CD8-positive, alpha-beta memory T cell (primary cell): ENCODE measurements around the gene PCNX2. TPM values are rescaled to one million over a fixed set of nuclear protein-coding genes. Genes with fewer than 3 reads are reported as not detected.
A peak's percentile ranks its signal among the peaks of the same experiment; 100 is the strongest.

ENCODE experiments used
- CTCF ChIA-PET: fragments of 350-600 bp; sonication (Branson Sonifier 250); formaldehyde crosslinking; loops from one replicate; lab custom pipeline; 2021; ENCODE audit warnings: antibody characterized with exemption; lab: Charles Lee
- POLR2A ChIA-PET: fragments of 350-600 bp; sonication (Branson Sonifier 250); formaldehyde crosslinking; loops from one replicate; lab custom pipeline; 2021; ENCODE audit warnings: antibody characterized with exemption; lab: Charles Lee
- DNase-seq, 5 donors: peaks; one replicate each; pipeline versions ENCODE4 v3.0.0 to v3.0.0-alpha.2; 2020 to 2022; ENCODE audit warnings: mixed read lengths in 1 of 5
- H3K27ac ChIP-seq: one replicate; pipeline ENCODE4 v1.7.0; 2013; ENCODE audit warnings: low read depth, mild to moderate bottlenecking, low read length, moderate library complexity
- H3K27me3 ChIP-seq: 2 replicates; pipeline ENCODE4 v1.7.0; 2013; ENCODE audit warnings: low read length, mild to moderate bottlenecking; ENCODE audit not compliant: insufficient read depth, poor library complexity, severe bottlenecking
- H3K36me3 ChIP-seq: 2 replicates; pipeline ENCODE4 v1.7.0; 2013; ENCODE audit warnings: mild to moderate bottlenecking, low read length, moderate library complexity; ENCODE audit not compliant: insufficient read depth
- H3K4me1 ChIP-seq: 2 replicates; pipeline ENCODE4 v1.7.0; 2013; ENCODE audit warnings: mild to moderate bottlenecking, low read length, moderate library complexity; ENCODE audit not compliant: insufficient read depth
- H3K4me3 ChIP-seq: 2 replicates; pipeline ENCODE4 v1.7.0; 2013; ENCODE audit warnings: mild to moderate bottlenecking, low read length
- H3K9me3 ChIP-seq: 2 replicates; pipeline ENCODE4 v1.7.0; 2013; ENCODE audit warnings: mild to moderate bottlenecking, low read length
- H3K27ac Mint-ChIP-seq, 8 donors: one replicate each; pipeline ENCODE4 v1.8.0; 2020 to 2021; ENCODE audit warnings: mixed read lengths in 8 of 8, mild to moderate bottlenecking in 6 of 8, inconsistent platforms in 3 of 8, moderate library complexity in 3 of 8
- H3K27me3 Mint-ChIP-seq, 2 donors: one replicate each; pipeline ENCODE4 v1.8.0; 2020 to 2021; ENCODE audit warnings: mixed read lengths in 2 of 2, mild to moderate bottlenecking in 1 of 2, moderate library complexity in 1 of 2
- H3K36me3 Mint-ChIP-seq, 3 donors: one replicate each; pipeline ENCODE4 v1.8.0; 2020 to 2021; ENCODE audit warnings: mixed read lengths in 3 of 3, inconsistent platforms in 1 of 3, mild to moderate bottlenecking in 1 of 3
- H3K4me1 Mint-ChIP-seq, 3 donors: one replicate each; pipeline ENCODE4 v1.8.0; 2020 to 2021; ENCODE audit warnings: mixed read lengths in 3 of 3, inconsistent platforms in 1 of 3, mild to moderate bottlenecking in 1 of 3
- H3K4me3 Mint-ChIP-seq, 7 donors: one replicate each; pipeline ENCODE4 v1.8.0; 2020 to 2021; ENCODE audit warnings: mixed read lengths in 7 of 7, mild to moderate bottlenecking in 6 of 7, moderate library complexity in 4 of 7, inconsistent platforms in 2 of 7
- H3K9me3 Mint-ChIP-seq, 5 donors: one replicate each; pipeline ENCODE4 v1.8.0; 2020 to 2022; ENCODE audit warnings: mixed read lengths in 5 of 5, mild to moderate bottlenecking in 3 of 5, moderate library complexity in 2 of 5, inconsistent platforms in 1 of 5
- polyA plus RNA-seq: library from polyadenylated mRNA; unstranded; fragments of 300-500 nt; fragmentation: Illumina TruSeq; gene quantifications from one replicate; pipeline ENCODE4 v1.2.3, GENCODE V29; 2021
- total RNA-seq, 2 experiments: library from RNA; stranded (reverse); gene quantifications; one replicate each; pipeline ENCODE4 v1.2.3, GENCODE V29; 2021

PCNX2 gene
- total and polyA plus RNA-seq, 3 experiments from 2014 or later: 11.7 to 27.3 (median 26.7) TPM

- POLR2A ChIA-PET: no interaction called here
- H3K27ac Mint-ChIP-seq: peak overlapping the region in 3 of 8 donors; percentile 4 to 49 (median 9)
Observed at GRCh38 chr1:233020426-233020825, 275.1 kb downstream of the PCNX2 start.

GRCh38 chr1:233019778-233020325 is 275.7 kb downstream of the PCNX2 start:
- peaks cover 4 to 34% (median 6%) of the 10 kb centered on the region in 3 donors for H3K4me1 Mint-ChIP-seq
- H3K27me3 Mint-ChIP-seq: no peaks in the 10 kb centered on the region
- no peak overlapping the region for H3K27ac Mint-ChIP-seq
- Histone ChIP-seq H3K27ac (no peak overlapping the region), H3K36me3 (no peaks in the 10 kb centered on the region), H3K27me3 (no peaks in the 10 kb centered on the region), H3K4me3 (no peak overlapping the region), H3K9me3 (no peaks in the 10 kb centered on the region), H3K4me1 (no peaks in the 10 kb centered on the region)
- H3K9me3 Mint-ChIP-seq: no peaks in the 10 kb centered on the region
- peaks cover 6 to 76% (median 28%) of the 10 kb centered on the region in 3 donors for H3K36me3 Mint-ChIP-seq
- POLR2A ChIA-PET: no interaction called here
- DNase-seq: no peak
- CTCF ChIA-PET: no interaction called here
- H3K4me3 Mint-ChIP-seq: no peak overlapping the region

More at GRCh38 chr1:233020426-233020825, 275.1 kb downstream of the PCNX2 start:
- peaks cover 6 to 78% (median 28%) of the 10 kb centered on the region in 3 donors for H3K36me3 Mint-ChIP-seq
- DNase-seq: no peak
- no peaks in the 10 kb centered on the region for H3K27me3 Mint-ChIP-seq
- CTCF ChIA-PET: no interaction called here
- Histone ChIP-seq H3K36me3 (no peaks in the 10 kb centered on the region), H3K27me3 (no peaks in the 10 kb centered on the region), H3K4me1 (no peaks in the 10 kb centered on the region), H3K9me3 (no peaks in the 10 kb centered on the region), H3K4me3 (no peak overlapping the region), H3K27ac (no peak overlapping the region)
- peaks cover 4 to 34% (median 6%) of the 10 kb centered on the region in 3 donors for H3K4me1 Mint-ChIP-seq
- no peak overlapping the region for H3K4me3 Mint-ChIP-seq
- no peaks in the 10 kb centered on the region for H3K9me3 Mint-ChIP-seq

- no peaks in the 10 kb centered on the region for H3K9me3 Mint-ChIP-seq
- H3K27ac Mint-ChIP-seq: peak overlapping the region in 1 of 8 donors; percentile 8
- H3K4me3 Mint-ChIP-seq: no peak overlapping the region
- DNase-seq: no peak
- ChIA-PET POLR2A (no interaction called here), CTCF (no interaction called here)
- no peaks in the 10 kb centered on the region for H3K9me3 ChIP-seq
- H3K36me3 Mint-ChIP-seq: peaks cover 11 to 77% (median 36%) of the 10 kb centered on the region in 3 donors
- H3K4me1 Mint-ChIP-seq: peaks cover 4 to 34% (median 6%) of the 10 kb centered on the region in 3 donors
- no peaks in the 10 kb centered on the region for H3K27me3 ChIP-seq
- no peak overlapping the region for H3K27ac ChIP-seq
- no peaks in the 10 kb centered on the region for H3K36me3 ChIP-seq
- H3K27me3 Mint-ChIP-seq: no peaks in the 10 kb centered on the region
- H3K4me3 ChIP-seq: no peak overlapping the region
- no peaks in the 10 kb centered on the region for H3K4me1 ChIP-seq
Observed at GRCh38 chr1:233019083-233019482, 276.4 kb downstream of the PCNX2 start.

GRCh38 chr1:233016798-233017197 is 278.7 kb downstream of the PCNX2 start:
- Mint-ChIP-seq H3K27me3 (no peaks in the 10 kb centered on the region), H3K4me3 (no peak overlapping the region), H3K9me3 (no peaks in the 10 kb centered on the region), H3K4me1 (peaks cover 2 to 22% (median 6%) of the 10 kb centered on the region in 3 donors), H3K36me3 (peaks cover 23 to 84% (median 40%) of the 10 kb centered on the region in 3 donors), H3K27ac (no peak overlapping the region)
- CTCF ChIA-PET: no interaction called here
- no peaks in the 10 kb centered on the region for H3K27me3 ChIP-seq
- DNase-seq: no peak
- POLR2A ChIA-PET: no interaction called here
- no peaks in the 10 kb centered on the region for H3K36me3 ChIP-seq
- no peak overlapping the region for H3K4me3 ChIP-seq
- no peaks in the 10 kb centered on the region for H3K9me3 ChIP-seq
- H3K4me1 ChIP-seq: no peaks in the 10 kb centered on the region
- no peak overlapping the region for H3K27ac ChIP-seq

GRCh38 chr1:233015965-233016364 is 279.6 kb downstream of the PCNX2 start:
- DNase-seq: no peak
- Histone ChIP-seq H3K4me3 (no peak overlapping the region), H3K27me3 (no peaks in the 10 kb centered on the region), H3K36me3 (no peaks in the 10 kb centered on the region), H3K9me3 (no peaks in the 10 kb centered on the region), H3K27ac (no peak overlapping the region), H3K4me1 (no peaks in the 10 kb centered on the region)
- H3K9me3 Mint-ChIP-seq: no peaks in the 10 kb centered on the region
- peaks cover 2 to 20% (median 6%) of the 10 kb centered on the region in 3 donors for H3K4me1 Mint-ChIP-seq
- ChIA-PET POLR2A (no interaction called here), CTCF (no interaction called here)
- H3K4me3 Mint-ChIP-seq: no peak overlapping the region
- peaks cover 23 to 85% (median 41%) of the 10 kb centered on the region in 3 donors for H3K36me3 Mint-ChIP-seq
- peak overlapping the region in 1 of 8 donors; percentile 38 for H3K27ac Mint-ChIP-seq
- no peaks in the 10 kb centered on the region for H3K27me3 Mint-ChIP-seq

- H3K4me3 Mint-ChIP-seq: no peak overlapping the region
- POLR2A ChIA-PET: no interaction called here
- no peaks in the 10 kb centered on the region for H3K4me1 ChIP-seq
- no peak overlapping the region for H3K27ac ChIP-seq
- CTCF ChIA-PET: no interaction called here
- no peaks in the 10 kb centered on the region for H3K27me3 ChIP-seq
- H3K4me1 Mint-ChIP-seq: peaks cover 0 to 9% (median 6%) of the 10 kb centered on the region in 3 donors
- H3K9me3 ChIP-seq: no peaks in the 10 kb centered on the region
- H3K27me3 Mint-ChIP-seq: no peaks in the 10 kb centered on the region
- H3K9me3 Mint-ChIP-seq: no peaks in the 10 kb centered on the region
- peaks cover 18 to 77% (median 35%) of the 10 kb centered on the region in 3 donors for H3K36me3 Mint-ChIP-seq
- DNase-seq: no peak
- no peaks in the 10 kb centered on the region for H3K36me3 ChIP-seq
- no peak overlapping the region for H3K4me3 ChIP-seq
- peak overlapping the region in 1 of 8 donors; percentile 61 for H3K27ac Mint-ChIP-seq
Observed at GRCh38 chr1:233012021-233012420, 283.5 kb downstream of the PCNX2 start.

GRCh38 chr1:233010146-233010545 is 285.4 kb downstream of the PCNX2 start:
- H3K36me3 Mint-ChIP-seq: peaks cover 22 to 81% (median 33%) of the 10 kb centered on the region in 3 donors
- POLR2A ChIA-PET: no interaction called here
- H3K4me3 ChIP-seq: no peak overlapping the region

GRCh38 chr1:233006541-233006973 is 289.0 kb downstream of the PCNX2 start:
- ChIA-PET CTCF (interaction anchor here (1.2 kb wide), 1 partner anchor 50 kb away, joined by 4 read pairs; no protein-coding TSS in a partner anchor), POLR2A (no interaction called here)
- Histone ChIP-seq H3K4me1 (no peaks in the 10 kb centered on the region), H3K27ac (no peak overlapping the region), H3K36me3 (no peaks in the 10 kb centered on the region), H3K27me3 (no peaks in the 10 kb centered on the region), H3K9me3 (no peaks in the 10 kb centered on the region), H3K4me3 (no peak overlapping the region)
- Mint-ChIP-seq H3K27ac (peak overlapping the region in 1 of 8 donors; percentile 10), H3K36me3 (peaks cover 19 to 74% (median 29%) of the 10 kb centered on the region in 3 donors), H3K4me1 (no peaks in the 10 kb centered on the region), H3K9me3 (no peaks in the 10 kb centered on the region), H3K4me3 (no peak overlapping the region), H3K27me3 (no peaks in the 10 kb centered on the region)
- no peak for DNase-seq

More at GRCh38 chr1:233010146-233010545, 285.4 kb downstream of the PCNX2 start:
- H3K27ac ChIP-seq: no peak overlapping the region
- H3K27me3 ChIP-seq: no peaks in the 10 kb centered on the region
- Mint-ChIP-seq H3K4me1 (no peaks in the 10 kb centered on the region), H3K27ac (peak overlapping the region in 2 of 8 donors; percentile 4 to 60), H3K9me3 (no peaks in the 10 kb centered on the region), H3K4me3 (no peak overlapping the region), H3K27me3 (no peaks in the 10 kb centered on the region)
- H3K9me3 ChIP-seq: no peaks in the 10 kb centered on the region
- DNase-seq: no peak
- no peaks in the 10 kb centered on the region for H3K4me1 ChIP-seq
- CTCF ChIA-PET: no interaction called here
- no peaks in the 10 kb centered on the region for H3K36me3 ChIP-seq
